ENCODE data around the gene IL1RL2.

IL1RL2 gene

GRCh38 chr2:102206666-102207341 lies 20.0 kb downstream of the IL1RL2 start:
- H3K27me3 ChIP-seq (replicated peaks; ENCODE audit: insufficient read depth, low read length) = no peaks in the 10 kb centered on the region
- no peaks in the 10 kb centered on the region for H3K9me3 ChIP-seq (replicated peaks; ENCODE audit: insufficient read depth, low read length)
- H3F3A ChIP-seq (ENCODE audit: insufficient read depth, low read length) = no peaks in the 10 kb centered on the region
- no peak overlapping the region for H3K4me3 ChIP-seq (ENCODE audit: low read length)
- no peak for DNase-seq
- H3K36me3 ChIP-seq (replicated peaks; ENCODE audit: insufficient read depth, low read length) = no peaks in the 10 kb centered on the region
- no peaks in the 10 kb centered on the region for H3K9me2 ChIP-seq (replicated peaks; ENCODE audit: insufficient read depth, low read length)
- H3K79me2 ChIP-seq (ENCODE audit: low read length) = no peaks in the 10 kb centered on the region
- no peak overlapping the region for H3K4me2 ChIP-seq (ENCODE audit: low read depth, low read length)
- no peak overlapping the region for H3K9ac ChIP-seq (ENCODE audit: low read length)
- no peaks in the 10 kb centered on the region for H3K4me1 ChIP-seq (ENCODE audit: low read length)
- H2AFZ ChIP-seq (ENCODE audit: low read length) = no peak overlapping the region
- TF ChIP-seq EZH2 (optimal IDR thresholded peaks at IDR 0.05; ENCODE audit: low read depth, low read length) (no peak), EZH2phosphoT487 (IDR thresholded peaks at IDR 0.05; ENCODE audit: low read length) (no peak), CTCF (IDR thresholded peaks at IDR 0.05; ENCODE audit: low read length) (no peak)
- H3K27ac ChIP-seq (ENCODE audit: low read length) = no peak overlapping the region
- no peaks in the 10 kb centered on the region for H4K20me1 ChIP-seq (ENCODE audit: insufficient read depth, low read length)

- H3K9me2 ChIP-seq (replicated peaks; ENCODE audit: insufficient read depth, low read length) = no peaks in the 10 kb centered on the region
- H3K36me3 ChIP-seq (replicated peaks; ENCODE audit: insufficient read depth, low read length) = no peaks in the 10 kb centered on the region
- no peaks in the 10 kb centered on the region for H3K9me3 ChIP-seq (replicated peaks; ENCODE audit: insufficient read depth, low read length)
- TF ChIP-seq EZH2phosphoT487 (IDR thresholded peaks at IDR 0.05; ENCODE audit: low read length) = no peak
- no peak for TF ChIP-seq EZH2 (optimal IDR thresholded peaks at IDR 0.05; ENCODE audit: low read depth, low read length)
- no peak for TF ChIP-seq CTCF (IDR thresholded peaks at IDR 0.05; ENCODE audit: low read length)
- H3F3A ChIP-seq (ENCODE audit: insufficient read depth, low read length) = no peaks in the 10 kb centered on the region
- no peak overlapping the region for H3K4me2 ChIP-seq (ENCODE audit: low read depth, low read length)
- H3K4me1 ChIP-seq (ENCODE audit: low read length) = no peaks in the 10 kb centered on the region
- no peak overlapping the region for H3K4me3 ChIP-seq (ENCODE audit: low read length)
- DNase-seq = no peak
- no peaks in the 10 kb centered on the region for H4K20me1 ChIP-seq (ENCODE audit: insufficient read depth, low read length)
- no peaks in the 10 kb centered on the region for H3K27me3 ChIP-seq (replicated peaks; ENCODE audit: insufficient read depth, low read length)
- no peak overlapping the region for H3K9ac ChIP-seq (ENCODE audit: low read length)
- no peaks in the 10 kb centered on the region for H3K79me2 ChIP-seq (ENCODE audit: low read length)
- no peak overlapping the region for H2AFZ ChIP-seq (ENCODE audit: low read length)
- no peak overlapping the region for H3K27ac ChIP-seq (ENCODE audit: low read length)
These were observed 22.0 kb downstream of the IL1RL2 start for GRCh38 chr2:102208774-102209173.

DNA sequence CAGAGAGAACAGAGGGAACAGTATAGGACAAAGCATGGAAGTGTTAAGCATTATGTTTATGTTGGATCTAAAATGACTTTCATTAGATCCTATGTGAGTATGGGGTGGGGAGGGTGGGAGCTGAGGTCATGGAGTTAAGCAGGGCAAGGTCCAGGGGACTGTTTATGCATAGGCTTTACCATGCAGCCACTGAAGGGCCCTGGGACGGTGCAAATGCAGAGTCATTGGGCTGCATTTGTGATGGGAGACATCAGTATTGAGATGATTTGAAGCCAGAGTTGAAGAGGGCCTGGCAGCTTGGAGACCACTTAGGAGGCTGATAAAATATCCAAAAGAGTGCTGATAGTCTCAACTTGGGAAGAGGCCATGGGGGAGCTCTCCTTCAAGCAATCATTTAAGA lies 22.7 kb downstream of the IL1RL2 start:
- no peaks in the 10 kb centered on the region for H4K20me1 ChIP-seq (ENCODE audit: insufficient read depth, low read length)
- no peak overlapping the region for H3K9ac ChIP-seq (ENCODE audit: low read length)
- no peaks in the 10 kb centered on the region for H3K36me3 ChIP-seq (replicated peaks; ENCODE audit: insufficient read depth, low read length)
- H3K79me2 ChIP-seq (ENCODE audit: low read length) = no peaks in the 10 kb centered on the region
- no peak overlapping the region for H3K4me3 ChIP-seq (ENCODE audit: low read length)
- no peaks in the 10 kb centered on the region for H3K27me3 ChIP-seq (replicated peaks; ENCODE audit: insufficient read depth, low read length)
- no peak for DNase-seq
- no peak overlapping the region for H2AFZ ChIP-seq (ENCODE audit: low read length)
- H3K4me1 ChIP-seq (ENCODE audit: low read length) = no peaks in the 10 kb centered on the region
- no peaks in the 10 kb centered on the region for H3K9me2 ChIP-seq (replicated peaks; ENCODE audit: insufficient read depth, low read length)
- H3K4me2 ChIP-seq (ENCODE audit: low read depth, low read length) = no peak overlapping the region
- H3F3A ChIP-seq (ENCODE audit: insufficient read depth, low read length) = no peaks in the 10 kb centered on the region
- no peaks in the 10 kb centered on the region for H3K9me3 ChIP-seq (replicated peaks; ENCODE audit: insufficient read depth, low read length)
- no peak for TF ChIP-seq CTCF (IDR thresholded peaks at IDR 0.05; ENCODE audit: low read length)
- TF ChIP-seq EZH2phosphoT487 (IDR thresholded peaks at IDR 0.05; ENCODE audit: low read length) = no peak
- no peak for TF ChIP-seq EZH2 (optimal IDR thresholded peaks at IDR 0.05; ENCODE audit: low read depth, low read length)
- no peak overlapping the region for H3K27ac ChIP-seq (ENCODE audit: low read length)
